Panc1 (cell line): Measurements from ENCODE around the gene GALNTL6. TPM values are rescaled to one million over a fixed set of nuclear protein-coding genes. Genes with fewer than 3 reads are reported as not detected.

ENCODE experiments used
- ATAC-seq: fragments of 200-7000 bp; cut with Tn5 transposase; 2 replicates; pipeline ENCODE4 v1.9.1; 2020; ENCODE audit warnings: mild to moderate bottlenecking, moderate library complexity
- BruUV-seq: library from RNA; stranded (reverse); fragments of 400-500 nt; replicated peaks from 2 replicates; lab custom pipeline; 2021; lab: Mats Ljungman, UMichigan
- CTCF ChIA-PET: fragments of 300-600 bp; sonication (Branson Sonifier 250); formaldehyde crosslinking; loops from one replicate; lab custom pipeline; 2022; ENCODE audit warnings: antibody characterized with exemption; lab: Charles Lee
- POLR2A ChIA-PET: fragments of 300-600 bp; sonication (Branson Sonifier 250); formaldehyde crosslinking; loops from one replicate; lab custom pipeline; 2022; ENCODE audit warnings: antibody characterized with exemption; lab: Charles Lee
- DNase-seq: peaks from one replicate; pipeline ENCODE4 v3.0.0-alpha.2; 2010; ENCODE audit warnings: low read depth, low spot score
- H3K27ac ChIP-seq: 2 replicates; pipeline ENCODE4 v1.5.1; 2011; ENCODE audit warnings: mild to moderate bottlenecking, low read length, inconsistent platforms
- H3K27me3 ChIP-seq: fragments of 200-500 bp; sonication (Bioruptor generic); 2 replicates; pipeline ENCODE4 v1.6.0; 2014; ENCODE audit warnings: low read length, inconsistent platforms; ENCODE audit not compliant: control insufficient read depth, insufficient read depth
- H3K36me3 ChIP-seq: fragments of 200-500 bp; sonication (Bioruptor generic); 2 replicates; pipeline ENCODE4 v1.5.1; 2014; ENCODE audit warnings: inconsistent platforms, mild to moderate bottlenecking, low read length, moderate library complexity; ENCODE audit not compliant: control insufficient read depth, insufficient read depth
- H3K4me1 ChIP-seq: 2 replicates; pipeline ENCODE4 v1.5.1; 2011; ENCODE audit warnings: inconsistent platforms, mild to moderate bottlenecking, low read length, moderate library complexity; ENCODE audit not compliant: control insufficient read depth, insufficient read depth
- H3K4me3 ChIP-seq, 2 experiments: 2 replicates each; pipeline ENCODE4 v1.5.1; 2011 to 2012; ENCODE audit warnings: low read depth in 2 of 2, low read length in 2 of 2, mild to moderate bottlenecking in 2 of 2, inconsistent platforms in 1 of 2, moderate library complexity in 1 of 2
- H3K9me3 ChIP-seq: fragments of 200-500 bp; sonication (Bioruptor generic); 2 replicates; pipeline ENCODE4 v1.5.1; 2014; ENCODE audit warnings: low read depth, mild to moderate bottlenecking, inconsistent platforms, low read length, moderate library complexity; ENCODE audit not compliant: control insufficient read depth, insufficient read depth
- CTCF ChIP-seq: fragments of 450-650 bp; IDR thresholded peaks from 2 replicates; pipeline ENCODE4 v1.5.1; 2017; ENCODE audit warnings: mild to moderate bottlenecking
- POLR2AphosphoS5 ChIP-seq: IDR thresholded peaks from 2 replicates; pipeline ENCODE4 v1.6.1; 2012; ENCODE audit warnings: mild to moderate bottlenecking, low read depth, low read length, moderate library complexity
- REST ChIP-seq, 2 experiments: IDR thresholded peaks; 2 replicates each; pipeline ENCODE4 v1.6.1; 2011 to 2012; ENCODE audit warnings: low read depth in 2 of 2, control low read depth in 1 of 2, low read length in 1 of 2, mild to moderate bottlenecking in 1 of 2, moderate library complexity in 1 of 2; ENCODE audit not compliant: insufficient read depth in 1 of 2
- SIN3A ChIP-seq: IDR thresholded peaks from 2 replicates; pipeline ENCODE4 v1.6.1; 2012; ENCODE audit warnings: low read depth, mild to moderate bottlenecking, low read length, moderate library complexity, borderline replicate concordance; ENCODE audit not compliant: insufficient read depth
- TCF7L2 ChIP-seq: IDR thresholded peaks from 2 replicates; pipeline ENCODE4 v1.6.1; 2011; ENCODE audit warnings: mild to moderate bottlenecking, low read depth, low read length, inconsistent platforms
- in situ Hi-C: cut with HindIII; loops from 2 replicates; pipeline ENCODE4 v1.10.0; 2016; ENCODE audit warnings: low sequenced_read_pairs, low pct_unique_long_range_greater_than_20kb
- intact Hi-C: fragments of 100-400 bp; cut with micrococcal nuclease; formaldehyde crosslinking; loops from one replicate; pipeline ENCODE4 v1.10.0; 2022; ENCODE audit not compliant: unreplicated experiment
- total RNA-seq: library from RNA; stranded (reverse); gene quantifications from one replicate; pipeline ENCODE4 v1.2.1, GENCODE V29; 2021; ENCODE audit not compliant: unreplicated experiment

GALNTL6 gene
- total RNA-seq, 1 experiment from 2014 or later: not detected

- no peak for DNase-seq
- TF ChIP-seq REST (IDR thresholded peaks at IDR 0.05; ENCODE audit: insufficient read depth in 1 of 2, low read depth in 2 of 2, low read length in 1 of 2): no peak
- TF ChIP-seq TCF7L2: no peak
- TF ChIP-seq POLR2AphosphoS5: no peak
- TF ChIP-seq SIN3A: no peak
- no peak for TF ChIP-seq CTCF
Measured at GRCh38 chr4:172546782-172547181, 733.6 kb downstream of the GALNTL6 start.

GRCh38 chr4:172547724-172548123 is 734.5 kb downstream of the GALNTL6 start:
- no peaks in the 10 kb centered on the region for H3K9me3 ChIP-seq
- in situ Hi-C loops (no loop called here), intact Hi-C loops (no loop called here)
- H3K36me3 ChIP-seq: no peaks in the 10 kb centered on the region; the same call in 1 of the 2 replicates
- no peak for DNase-seq
- H3K4me1 ChIP-seq: no peaks in the 10 kb centered on the region
- BruUV-seq: no TSS peak
- POLR2A ChIA-PET: no interaction called here
- no peak for TF ChIP-seq POLR2AphosphoS5
- TF ChIP-seq CTCF: no peak
- no peak for TF ChIP-seq SIN3A
- TF ChIP-seq REST (IDR thresholded peaks at IDR 0.05; ENCODE audit: insufficient read depth in 1 of 2, low read depth in 2 of 2, low read length in 1 of 2): no peak
- CTCF ChIA-PET: no interaction called here
- H3K27me3 ChIP-seq: no peaks in the 10 kb centered on the region
- ATAC-seq: no peak
- H3K4me3 ChIP-seq: no peak overlapping the region
- no peak overlapping the region for H3K27ac ChIP-seq

More at GRCh38 chr4:172546782-172547181, 733.6 kb downstream of the GALNTL6 start:
- ChIA-PET POLR2A (interaction anchor here (0.6 kb wide), 1 partner anchor 789 kb away, joined by 3 read pairs; no protein-coding TSS in a partner anchor), CTCF (no interaction called here)
- BruUV-seq: no TSS peak
- no peak overlapping the region for H3K27ac ChIP-seq
- ATAC-seq: no peak
- no peaks in the 10 kb centered on the region for H3K4me1 ChIP-seq
- H3K36me3 ChIP-seq: no peaks in the 10 kb centered on the region; the same call in 1 of the 2 replicates
- in situ Hi-C loops (no loop called here), intact Hi-C loops (no loop called here)
- no peaks in the 10 kb centered on the region for H3K9me3 ChIP-seq
- no peaks in the 10 kb centered on the region for H3K27me3 ChIP-seq
- no peak overlapping the region for H3K4me3 ChIP-seq
